Posterior cingulate gyrus (tissue), 11 donors: ENCODE data around the gene GNPTAB.
"Not testable (repeated sequence)": the region's sequence is repeated elsewhere in the genome, so short reads cannot be mapped to it uniquely, and the experiment has no call there.

Experiments used
- DNase-seq, 10 donors: peaks; one replicate each; pipeline versions ENCODE4 v3.0.0 to v3.0.0-alpha.2; 2020 to 2021; ENCODE audit warnings: mixed read lengths in 3 of 10
- intact Hi-C: fragments of 100-400 bp; cut with DNase I; formaldehyde crosslinking; loops from one replicate; pipeline ENCODE4 v1.15.1; 2023

Gene GNPTAB

GRCh38 chr12:101854747-101855146 lies 24.0 kb upstream of the GNPTAB start:
- intact Hi-C loops: no loop called here
- no peak for DNase-seq

GRCh38 chr12:101852998-101853397 lies 22.2 kb upstream of the GNPTAB start:
- no peak for DNase-seq
- intact Hi-C loops: no loop called here

- no peak for DNase-seq
- intact Hi-C loops: no loop called here
These were observed 19.4 kb upstream of the GNPTAB start for GRCh38 chr12:101850199-101850598.

GRCh38 chr12:101847325-101847724 lies 16.6 kb upstream of the GNPTAB start:
- intact Hi-C loops: no loop called here
- no peak for DNase-seq

- no peak for DNase-seq
- intact Hi-C loops: no loop called here
These were observed 14.5 kb upstream of the GNPTAB start for GRCh38 chr12:101845137-101845711.

- intact Hi-C loops: no loop called here
- DNase-seq: no peak
These were observed 10.3 kb upstream of the GNPTAB start for GRCh38 chr12:101841069-101841468.

- intact Hi-C loops: loop anchor here (2.0 to 5.0 kb wide), 2 partner anchors 67 to 422 kb away; no protein-coding TSS in a partner anchor
- DNase-seq: peak in 6 of 10 donors; percentile 34 to 82 (median 66)
These were observed 8.8 kb upstream of the GNPTAB start for GRCh38 chr12:101839324-101840283.

- intact Hi-C loops: loop anchor here (2.0 to 5.0 kb wide), 2 partner anchors 66 to 421 kb away; no protein-coding TSS in a partner anchor
- no peak for DNase-seq
These were observed 8.0 kb upstream of the GNPTAB start for GRCh38 chr12:101838628-101839323.

- intact Hi-C loops: loop anchor here (5.0 kb wide), 1 partner anchor 425 kb away; the partner anchor contains the start of gene ARL1
- no peak for DNase-seq
These were observed 1.3 kb upstream of the GNPTAB start for GRCh38 chr12:101832030-101832429.

- DNase-seq: no peak
- intact Hi-C loops: loop anchor here (2.0 to 5.0 kb wide), 3 partner anchors 38 to 423 kb away; partner anchors contain the start of gene ARL1
These were observed 956 bp downstream of the GNPTAB start for GRCh38 chr12:101829639-101830366.

- intact Hi-C loops: loop anchor here (5.0 kb wide), 1 partner anchor 36 kb away; no protein-coding TSS in a partner anchor
- no peak for DNase-seq
These were observed 2.1 kb downstream of the GNPTAB start for GRCh38 chr12:101828463-101829196.

- intact Hi-C loops: loop anchor here (5.0 kb wide), 1 partner anchor 35 kb away; no protein-coding TSS in a partner anchor
- no peak for DNase-seq
These were observed 3.9 kb downstream of the GNPTAB start for GRCh38 chr12:101826766-101827368.

- no peak for DNase-seq
- intact Hi-C loops: loop anchor here (5.0 kb wide), 1 partner anchor 33 kb away; no protein-coding TSS in a partner anchor
These were observed 5.9 kb downstream of the GNPTAB start for GRCh38 chr12:101824831-101825230.

GRCh38 chr12:101823891-101824290 lies 6.9 kb downstream of the GNPTAB start:
- intact Hi-C loops: no loop called here
- DNase-seq: peak in 7 of 10 donors; percentile 22 to 73 (median 28)

- peak in 7 of 10 donors; percentile 25 to 85 (median 48) for DNase-seq
- intact Hi-C loops: no loop called here
These were observed 7.7 kb downstream of the GNPTAB start for GRCh38 chr12:101823039-101823438.

- intact Hi-C loops: no loop called here
- DNase-seq: no peak
These were observed 11.3 kb downstream of the GNPTAB start for GRCh38 chr12:101819467-101819866.

- DNase-seq, intact Hi-C loops: not testable (repeated sequence)
These were observed 12.1 kb downstream of the GNPTAB start for GRCh38 chr12:101818689-101819088.

GRCh38 chr12:101813117-101813516 lies 17.6 kb downstream of the GNPTAB start:
- DNase-seq: no peak
- intact Hi-C loops: no loop called here

GRCh38 chr12:101812716-101813115 lies 18.0 kb downstream of the GNPTAB start:
- DNase-seq, intact Hi-C loops: not testable (repeated sequence)
